GM12878 (cell line): ENCODE data around the gene INSC.

ENCODE experiments used
- EP300 ChIP-seq, 2 experiments: fragments of 150-350 bp in 1 of 2; IDR thresholded peaks; 2 replicates each; pipeline ENCODE4 v1.6.1; 2011 to 2012; ENCODE audit warnings: low read depth in 2 of 2, low read length in 2 of 2, borderline replicate concordance in 1 of 2, improper control_type of control experiment in 1 of 2, inconsistent platforms in 1 of 2; ENCODE audit not compliant: control insufficient read depth in 1 of 2
- HDAC2 ChIP-seq: fragments of 200-600 bp; sonication (generic); IDR thresholded peaks from 2 replicates; pipeline ENCODE4 v1.6.1; 2017
- HDGF ChIP-seq: fragments of 450-650 bp; IDR thresholded peaks from 2 replicates; pipeline ENCODE4 v1.6.1; 2016; ENCODE audit warnings: antibody characterized with exemption
- JUNB ChIP-seq: IDR thresholded peaks from 2 replicates; pipeline ENCODE4 v1.6.1; 2016; ENCODE audit warnings: antibody characterized with exemption, mild to moderate bottlenecking
- POLR2A ChIP-seq: IDR thresholded peaks from 2 replicates; pipeline ENCODE4 v1.6.1; 2011; ENCODE audit warnings: low read depth, mild to moderate bottlenecking, low read length
- SMC3 ChIP-seq: IDR thresholded peaks from 2 replicates; pipeline ENCODE4 v1.6.1; 2011; ENCODE audit warnings: low read length, improper control_type of control experiment, borderline replicate concordance
- SUZ12 ChIP-seq: fragments of 200-600 bp; sonication (generic); IDR thresholded peaks from one replicate; pipeline ENCODE4 v1.6.1; 2018; ENCODE audit warnings: antibody characterized with exemption, mild to moderate bottlenecking; ENCODE audit not compliant: unreplicated experiment
- ZBTB33 ChIP-seq: fragments of 450-650 bp; IDR thresholded peaks from 2 replicates; pipeline ENCODE4 v1.6.1; 2017; ENCODE audit warnings: mild to moderate bottlenecking
- TF ChIP-seq, protein P1 (sequence below), 3 experiments: IDR thresholded peaks in 2 of 3; conservative IDR thresholded peaks in 1 of 3; 2 replicates each; pipeline ENCODE4 v1.5.1; 2011; ENCODE audit warnings: low read depth in 3 of 3, low read length in 3 of 3, mild to moderate bottlenecking in 3 of 3, control low read depth in 2 of 3, moderate library complexity in 2 of 3, inconsistent platforms in 1 of 3, mixed read lengths in 1 of 3; ENCODE audit not compliant: control insufficient read depth in 2 of 3, insufficient read depth in 1 of 3; ENCODE audit errors: extremely low read depth in 1 of 3

DNA sequence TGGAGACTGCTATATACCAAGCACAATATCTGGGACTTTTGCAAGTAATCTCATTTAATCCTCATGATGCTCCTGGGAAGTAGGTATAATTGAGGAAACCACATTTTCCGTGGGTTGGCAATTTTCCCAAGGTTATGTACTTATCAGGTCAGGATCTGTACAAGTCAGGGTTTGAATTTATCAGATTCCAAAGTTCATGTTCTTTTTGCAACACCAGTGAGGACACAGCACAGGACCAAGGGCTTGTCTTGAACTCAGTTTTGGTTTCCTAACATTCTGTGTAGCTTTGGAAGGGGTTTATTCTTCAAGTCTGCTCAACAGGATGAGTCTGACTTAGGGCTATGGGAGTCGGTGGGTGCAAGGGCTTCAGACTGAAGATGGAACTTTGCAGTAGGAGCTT is 30.4 kb downstream of the INSC start:
- TF ChIP-seq POLR2A (no peak), HDAC2 (no peak), EP300 (IDR thresholded peaks at IDR 0.05; ENCODE audit: borderline replicate concordance in 1 of 2, control insufficient read depth in 1 of 2, low read depth in 2 of 2, low read length in 2 of 2) (no peak), SMC3 (no peak), ZBTB33 (no peak), HDGF (no peak), JUNB (no peak), SUZ12 (no peak)
- TF ChIP-seq, protein P1, sequence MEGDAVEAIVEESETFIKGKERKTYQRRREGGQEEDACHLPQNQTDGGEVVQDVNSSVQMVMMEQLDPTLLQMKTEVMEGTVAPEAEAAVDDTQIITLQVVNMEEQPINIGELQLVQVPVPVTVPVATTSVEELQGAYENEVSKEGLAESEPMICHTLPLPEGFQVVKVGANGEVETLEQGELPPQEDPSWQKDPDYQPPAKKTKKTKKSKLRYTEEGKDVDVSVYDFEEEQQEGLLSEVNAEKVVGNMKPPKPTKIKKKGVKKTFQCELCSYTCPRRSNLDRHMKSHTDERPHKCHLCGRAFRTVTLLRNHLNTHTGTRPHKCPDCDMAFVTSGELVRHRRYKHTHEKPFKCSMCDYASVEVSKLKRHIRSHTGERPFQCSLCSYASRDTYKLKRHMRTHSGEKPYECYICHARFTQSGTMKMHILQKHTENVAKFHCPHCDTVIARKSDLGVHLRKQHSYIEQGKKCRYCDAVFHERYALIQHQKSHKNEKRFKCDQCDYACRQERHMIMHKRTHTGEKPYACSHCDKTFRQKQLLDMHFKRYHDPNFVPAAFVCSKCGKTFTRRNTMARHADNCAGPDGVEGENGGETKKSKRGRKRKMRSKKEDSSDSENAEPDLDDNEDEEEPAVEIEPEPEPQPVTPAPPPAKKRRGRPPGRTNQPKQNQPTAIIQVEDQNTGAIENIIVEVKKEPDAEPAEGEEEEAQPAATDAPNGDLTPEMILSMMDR (IDR thresholded peaks at IDR 0.05 in 2 of 3, conservative IDR thresholded peaks at IDR 0.05 in 1 of 3; ENCODE audit: control insufficient read depth in 2 of 3, extremely low read depth in 1 of 3, insufficient read depth in 1 of 3, low read depth in 3 of 3, low read length in 3 of 3), result no peak
